ENCODE measurements around the gene L3MBTL4. TPM values are rescaled to one million over a fixed set of nuclear protein-coding genes. Genes with fewer than 3 reads are reported as not detected.
A peak's percentile ranks its signal among the peaks of the same experiment; 100 is the strongest.

L3MBTL4 gene
- total RNA-seq, 8 experiments from 2014 or later, result 0.10 to 11.2 (median 0.95) TPM

- WGBS, 10 experiments, result 50 to 100% (median 80%) methylated on average over 1 to 5 of the region's 5 CpGs
- in situ Hi-C loops (cut with MboI; ENCODE audit: low pct_unique_long_range_greater_than_20kb in 2 of 9, low sequenced_read_pairs in 9 of 9, unreplicated experiment in 9 of 9), result no loop called here
- H3K4me3 ChIP-seq, result no peak overlapping the region
- H3K4me1 ChIP-seq (replicated peaks in 1 of 2), result no peaks in the 10 kb centered on the region
- no peak overlapping the region for H3K27ac ChIP-seq
- ATAC-seq (replicated peaks in 6 of 8), result no peak
Measured at GRCh38 chr18:5955861-5956260, 458.9 kb downstream of the L3MBTL4 start.

- Histone ChIP-seq H3K4me1 (replicated peaks in 1 of 2) (no peaks in the 10 kb centered on the region), H3K4me3 (no peak overlapping the region), H3K27ac (no peak overlapping the region)
- in situ Hi-C loops (cut with MboI; ENCODE audit: low pct_unique_long_range_greater_than_20kb in 2 of 9, low sequenced_read_pairs in 9 of 9, unreplicated experiment in 9 of 9), result no loop called here
- peak in 3 of 8 experiments; percentile 23 to 29 (median 27) for ATAC-seq (replicated peaks in 6 of 8)
- WGBS, 10 experiments, result 17 to 100% (median 88%) methylated on average over 1 to 4 of the region's 4 CpGs; no CpG with 5 or more reads in 1 of the 10 experiments
Measured at GRCh38 chr18:5951515-5952091, 463.1 kb downstream of the L3MBTL4 start.

GRCh38 chr18:5948781-5949180 is 465.9 kb downstream of the L3MBTL4 start:
- no peaks in the 10 kb centered on the region for H3K4me1 ChIP-seq (replicated peaks in 1 of 2)
- WGBS, 10 experiments, result 0% methylated on average over 1 of the region's 1 CpG; no CpG with 5 or more reads in 4 of the 10 experiments
- ATAC-seq (replicated peaks in 6 of 8), result peak in 3 of 8 experiments; percentile 31 to 69 (median 53)
- H3K27ac ChIP-seq, result no peak overlapping the region
- in situ Hi-C loops (cut with MboI; ENCODE audit: low pct_unique_long_range_greater_than_20kb in 2 of 9, low sequenced_read_pairs in 9 of 9, unreplicated experiment in 9 of 9), result no loop called here
- no peak overlapping the region for H3K4me3 ChIP-seq

- H3K4me3 ChIP-seq, result no peak overlapping the region
- 20 to 100% (median 94%) methylated on average over 1 to 2 of the region's 2 CpGs; no CpG with 5 or more reads in 3 of the 10 experiments for WGBS, 10 experiments
- in situ Hi-C loops (cut with MboI; ENCODE audit: low pct_unique_long_range_greater_than_20kb in 2 of 9, low sequenced_read_pairs in 9 of 9, unreplicated experiment in 9 of 9), result no loop called here
Measured at GRCh38 chr18:5948237-5948636, 466.5 kb downstream of the L3MBTL4 start.

GRCh38 chr18:5944448-5944847 is 470.3 kb downstream of the L3MBTL4 start:
- in situ Hi-C loops (cut with MboI; ENCODE audit: low pct_unique_long_range_greater_than_20kb in 2 of 9, low sequenced_read_pairs in 9 of 9, unreplicated experiment in 9 of 9), result no loop called here
- no peak overlapping the region for H3K4me3 ChIP-seq
- 50 to 100% (median 93%) methylated on average over 2 to 3 of the region's 3 CpGs for WGBS, 10 experiments
- H3K4me1 ChIP-seq (replicated peaks in 1 of 2), result peaks cover 2 to 6% of the 10 kb centered on the region in 2 donors
- H3K27ac ChIP-seq, result no peak overlapping the region
- no peak for ATAC-seq (replicated peaks in 6 of 8)

More at GRCh38 chr18:5948237-5948636, 466.5 kb downstream of the L3MBTL4 start:
- Histone ChIP-seq H3K27ac (no peak overlapping the region), H3K4me1 (replicated peaks in 1 of 2) (no peaks in the 10 kb centered on the region)
- ATAC-seq (replicated peaks in 6 of 8), result no peak

- peak in 1 of 8 experiments; percentile 86 for ATAC-seq (replicated peaks in 6 of 8)
Measured at GRCh38 chr18:5943514-5943913, 471.2 kb downstream of the L3MBTL4 start.

GRCh38 chr18:5942591-5942990 is 472.1 kb downstream of the L3MBTL4 start:
- WGBS, 10 experiments, result 0 to 70% (median 32%) methylated on average over 1 to 6 of the region's 6 CpGs; no CpG with 5 or more reads in 4 of the 10 experiments

More at GRCh38 chr18:5943514-5943913, 471.2 kb downstream of the L3MBTL4 start:
- H3K4me3 ChIP-seq, result no peak overlapping the region
- in situ Hi-C loops (cut with MboI; ENCODE audit: low pct_unique_long_range_greater_than_20kb in 2 of 9, low sequenced_read_pairs in 9 of 9, unreplicated experiment in 9 of 9), result no loop called here
- H3K27ac ChIP-seq, result no peak overlapping the region
- peaks cover 2 to 6% of the 10 kb centered on the region in 2 donors for H3K4me1 ChIP-seq (replicated peaks in 1 of 2)
- 45 to 94% (median 78%) methylated on average over 2 to 4 of the region's 5 CpGs; no CpG with 5 or more reads in 3 of the 10 experiments for WGBS, 10 experiments

GRCh38 chr18:5941890-5942289 is 472.8 kb downstream of the L3MBTL4 start:
- in situ Hi-C loops (cut with MboI; ENCODE audit: low pct_unique_long_range_greater_than_20kb in 2 of 9, low sequenced_read_pairs in 9 of 9, unreplicated experiment in 9 of 9), result no loop called here
- ATAC-seq (replicated peaks in 6 of 8), result peak in 5 of 8 experiments; percentile 68 to 83 (median 75)
- Histone ChIP-seq H3K27ac (no peak overlapping the region), H3K4me1 (replicated peaks in 1 of 2) (peaks cover 9 to 10% of the 10 kb centered on the region in 2 donors), H3K4me3 (no peak overlapping the region)
- 4 to 67% (median 17%) methylated on average over 1 to 3 of the region's 3 CpGs; no CpG with 5 or more reads in 3 of the 10 experiments for WGBS, 10 experiments

More at GRCh38 chr18:5942591-5942990, 472.1 kb downstream of the L3MBTL4 start:
- ATAC-seq (replicated peaks in 6 of 8), result peak in 1 of 8 experiments; percentile 12
- H3K27ac ChIP-seq, result no peak overlapping the region
- no peak overlapping the region for H3K4me3 ChIP-seq
- in situ Hi-C loops (cut with MboI; ENCODE audit: low pct_unique_long_range_greater_than_20kb in 2 of 9, low sequenced_read_pairs in 9 of 9, unreplicated experiment in 9 of 9), result no loop called here
- H3K4me1 ChIP-seq (replicated peaks in 1 of 2), result peaks cover 2 to 6% of the 10 kb centered on the region in 2 donors

GRCh38 chr18:5939801-5940667 is 474.7 kb downstream of the L3MBTL4 start:
- H3K27ac ChIP-seq, result no peak overlapping the region
- H3K4me3 ChIP-seq, result no peak overlapping the region
- H3K4me1 ChIP-seq (replicated peaks in 1 of 2), result peaks cover 10 to 12% of the 10 kb centered on the region in 2 donors
- in situ Hi-C loops (cut with MboI; ENCODE audit: low pct_unique_long_range_greater_than_20kb in 2 of 9, low sequenced_read_pairs in 9 of 9, unreplicated experiment in 9 of 9), result no loop called here
- peak in 1 of 8 experiments; percentile 16 for ATAC-seq (replicated peaks in 6 of 8)
- WGBS, 10 experiments, result 0 to 100% (median 82%) methylated on average over 1 to 5 of the region's 7 CpGs; no CpG with 5 or more reads in 2 of the 10 experiments

GRCh38 chr18:5937795-5938194 is 476.9 kb downstream of the L3MBTL4 start:
- Histone ChIP-seq H3K4me3 (no peak overlapping the region), H3K27ac (no peak overlapping the region), H3K4me1 (replicated peaks in 1 of 2) (peaks cover 10 to 12% of the 10 kb centered on the region in 2 donors)
- in situ Hi-C loops (cut with MboI; ENCODE audit: low pct_unique_long_range_greater_than_20kb in 2 of 9, low sequenced_read_pairs in 9 of 9, unreplicated experiment in 9 of 9), result no loop called here
- no peak for ATAC-seq (replicated peaks in 6 of 8)
- 0 to 100% (median 82%) methylated on average over 1 to 3 of the region's 3 CpGs; no CpG with 5 or more reads in 1 of the 10 experiments for WGBS, 10 experiments

GRCh38 chr18:5937121-5937520 is 477.6 kb downstream of the L3MBTL4 start:
- no peak overlapping the region for H3K4me3 ChIP-seq
- no peak for ATAC-seq (replicated peaks in 6 of 8)
- H3K27ac ChIP-seq, result no peak overlapping the region
- in situ Hi-C loops (cut with MboI; ENCODE audit: low pct_unique_long_range_greater_than_20kb in 2 of 9, low sequenced_read_pairs in 9 of 9, unreplicated experiment in 9 of 9), result no loop called here
- peaks cover 5 to 11% of the 10 kb centered on the region in 2 donors for H3K4me1 ChIP-seq (replicated peaks in 1 of 2)
- WGBS, 10 experiments, result 33 to 100% (median 92%) methylated on average over 2 to 7 of the region's 7 CpGs; no CpG with 5 or more reads in 3 of the 10 experiments

- in situ Hi-C loops (cut with MboI; ENCODE audit: low pct_unique_long_range_greater_than_20kb in 2 of 9, low sequenced_read_pairs in 9 of 9, unreplicated experiment in 9 of 9), result no loop called here
- Histone ChIP-seq H3K27ac (no peak overlapping the region), H3K4me3 (no peak overlapping the region), H3K4me1 (replicated peaks in 1 of 2) (no peaks in the 10 kb centered on the region)
- ATAC-seq (replicated peaks in 6 of 8), result peak in 1 of 8 experiments; percentile 57
- WGBS, 10 experiments, result 0 to 100% (median 48%) methylated on average over 1 to 2 of the region's 2 CpGs; no CpG with 5 or more reads in 2 of the 10 experiments
Measured at GRCh38 chr18:5930789-5931188, 483.9 kb downstream of the L3MBTL4 start.

Data from motor neuron (in vitro differentiated cells).